Measurements from ENCODE around the gene PCSK4.
"Not testable (repeated sequence)": the region's sequence is repeated elsewhere in the genome, so short reads cannot be mapped to it uniquely, and the experiment has no call there.

Gene PCSK4

DNA sequence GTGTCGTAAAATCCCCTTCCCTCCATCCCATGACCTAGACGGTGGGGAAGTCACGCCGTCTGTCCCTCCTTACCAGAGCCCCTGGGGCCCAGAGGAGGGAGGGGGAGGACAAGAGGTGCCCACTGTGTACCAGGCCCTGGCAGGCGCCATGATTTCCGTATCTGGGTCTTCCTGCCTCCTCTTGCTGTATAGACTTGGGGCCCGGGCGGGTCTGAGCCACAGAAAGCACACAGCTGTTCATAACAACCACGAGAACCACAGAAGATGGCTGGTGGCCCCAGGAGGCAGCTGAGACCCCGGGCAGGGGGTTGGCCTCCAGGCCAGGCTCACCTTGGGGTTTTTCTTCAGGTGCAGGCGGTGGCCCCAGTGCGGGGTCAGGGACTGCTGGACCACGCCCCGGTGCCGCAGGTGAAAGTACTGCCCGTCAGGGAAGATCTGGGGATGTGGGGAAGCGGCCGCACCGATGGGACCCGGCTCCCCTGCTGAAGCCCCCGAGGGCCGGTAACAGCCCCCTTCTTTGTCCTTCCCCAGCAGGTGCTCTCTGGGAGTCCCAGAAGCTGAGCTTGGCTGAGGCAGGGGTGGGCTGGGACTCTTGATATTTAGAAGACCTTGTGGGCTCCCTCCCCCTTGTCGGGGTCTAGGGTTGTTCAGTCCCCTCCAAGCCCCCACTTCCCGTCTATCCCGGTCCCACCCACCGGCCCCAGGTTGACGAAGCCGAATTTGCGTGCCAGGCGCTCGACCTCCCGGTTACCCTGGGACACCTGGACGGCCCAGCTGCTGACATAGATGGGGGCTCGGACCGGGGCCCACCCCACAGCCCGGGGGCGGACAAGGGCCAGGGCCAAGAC lies 463 bp downstream of the PCSK4 start:
- FAIRE-seq (no peak), DNase-seq (ENCODE audit: extremely low spot score, insufficient read length, low read depth) (no peak)

DNA sequence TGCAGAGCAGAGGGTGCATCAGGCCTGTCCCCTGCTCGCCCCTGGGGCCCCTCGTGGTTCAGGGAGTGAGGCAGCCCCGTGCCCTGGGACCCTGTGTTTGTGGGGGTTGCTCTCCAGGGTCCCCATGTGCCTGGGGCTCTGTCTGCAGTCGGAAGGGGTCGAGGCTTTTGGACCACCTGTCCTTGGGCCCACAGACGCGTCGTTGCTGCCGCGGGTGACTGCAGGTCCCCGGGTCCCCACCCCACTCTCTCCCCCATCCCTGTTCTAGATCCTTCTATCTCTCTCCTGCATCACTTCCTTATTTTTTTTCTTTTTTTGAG lies 1.9 kb downstream of the PCSK4 start:
- DNase-seq (ENCODE audit: extremely low spot score, insufficient read length, low read depth) (no peak), FAIRE-seq (no peak)

DNA sequence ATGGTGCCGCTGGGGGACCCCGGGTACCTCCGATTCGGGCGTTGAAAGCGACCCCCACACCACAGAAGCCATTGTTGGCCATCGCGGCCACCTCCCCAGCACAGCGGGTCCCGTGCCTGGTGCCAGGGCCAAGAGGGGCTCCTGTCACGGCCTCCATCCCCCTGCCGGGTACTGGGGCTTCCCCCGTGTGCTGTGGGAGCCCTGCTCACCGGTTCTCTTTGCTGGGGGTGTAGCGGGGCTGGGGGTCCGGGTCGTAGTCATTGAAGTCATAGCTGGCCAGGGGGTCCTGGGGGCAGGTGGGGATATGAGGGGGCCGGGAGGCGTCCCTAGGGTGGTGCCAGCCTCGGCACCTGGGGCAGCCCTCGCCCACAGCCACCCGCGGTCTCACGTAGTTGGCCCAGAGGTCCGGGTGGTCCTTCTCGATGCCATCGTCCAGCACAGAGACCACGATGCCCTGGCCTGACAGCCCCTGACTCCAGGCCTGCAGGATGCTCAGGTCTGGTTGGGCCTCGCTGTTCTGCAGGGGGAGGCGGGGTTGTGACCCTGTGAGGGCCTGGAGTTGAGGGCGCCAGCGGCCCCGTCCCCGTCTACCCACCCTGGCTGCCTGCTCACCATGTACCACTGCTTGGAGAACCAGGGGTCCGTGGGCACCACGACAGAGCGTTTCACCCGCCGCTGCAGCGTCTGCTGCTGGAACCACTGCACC lies 2.4 kb downstream of the PCSK4 start:
- no peak for DNase-seq (ENCODE audit: extremely low spot score, insufficient read length, low read depth)
- FAIRE-seq = no peak

DNA sequence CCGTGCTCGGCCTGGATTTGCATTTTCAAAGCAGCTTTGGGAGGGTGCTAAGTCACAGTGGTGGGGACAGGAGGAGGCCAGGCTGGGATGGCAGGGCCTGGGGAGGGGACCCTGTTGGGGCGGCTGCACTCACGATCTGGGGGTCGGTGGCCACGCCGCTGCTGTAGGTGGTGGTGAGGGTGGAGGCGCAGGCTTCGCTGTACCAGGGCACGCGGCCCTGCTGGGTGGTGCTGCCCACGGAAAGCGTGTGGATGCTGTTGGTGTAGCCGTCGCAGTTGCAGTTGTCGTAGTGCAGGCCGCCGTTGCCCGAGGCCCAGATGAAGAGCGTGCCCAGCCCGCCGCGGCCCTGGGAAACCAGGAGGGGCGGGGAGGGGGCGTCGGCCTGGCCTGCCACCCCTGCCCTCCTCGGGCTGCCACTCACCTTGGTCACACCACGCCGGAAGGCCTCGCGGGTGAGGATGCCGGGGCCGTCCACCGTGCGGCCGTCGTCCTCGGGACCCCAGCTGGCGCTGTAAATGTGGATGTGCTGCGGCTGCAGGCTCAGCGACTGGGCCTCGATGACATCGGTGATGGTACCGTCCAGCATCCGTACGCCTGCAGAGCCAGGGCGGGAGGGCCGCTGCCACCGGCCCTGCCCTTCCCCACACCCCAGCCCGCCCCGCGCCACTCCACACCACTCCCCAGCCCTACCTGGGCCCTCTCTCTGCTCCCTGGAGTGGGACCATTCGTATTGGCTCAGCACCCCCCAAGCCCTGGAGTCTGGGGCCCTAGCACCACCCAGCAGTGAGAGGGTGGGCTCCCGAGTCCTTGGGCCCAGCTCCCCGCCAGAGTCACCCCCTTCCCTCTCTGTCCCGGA lies 3.2 kb downstream of the PCSK4 start:
- FAIRE-seq = no peak
- no peak for DNase-seq (ENCODE audit: extremely low spot score, insufficient read length, low read depth)

DNA sequence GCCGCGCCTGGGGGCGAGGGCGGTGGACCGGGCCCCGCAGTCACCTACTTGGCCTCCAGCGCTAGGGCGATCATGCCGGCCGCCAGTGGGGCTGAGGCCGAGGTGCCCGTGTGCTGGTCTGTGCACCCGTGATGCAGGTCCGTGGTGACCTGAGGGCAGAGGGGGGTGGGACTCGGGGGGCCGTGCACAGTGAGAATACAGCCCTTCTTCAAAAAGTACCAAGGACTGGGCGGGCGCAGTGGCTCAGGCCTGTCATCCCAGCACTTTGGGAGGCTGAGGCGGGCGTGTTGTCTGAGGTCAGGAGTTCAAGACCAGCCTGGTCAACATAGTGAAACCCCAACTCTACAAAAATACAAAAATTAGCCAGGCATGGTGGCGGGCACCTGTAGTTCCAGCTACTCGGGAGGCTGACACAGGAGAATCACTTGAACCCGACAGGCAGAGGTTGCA lies 6.1 kb downstream of the PCSK4 start:
- DNase-seq (ENCODE audit: extremely low spot score, insufficient read length, low read depth) = no peak
- FAIRE-seq = no peak

DNA sequence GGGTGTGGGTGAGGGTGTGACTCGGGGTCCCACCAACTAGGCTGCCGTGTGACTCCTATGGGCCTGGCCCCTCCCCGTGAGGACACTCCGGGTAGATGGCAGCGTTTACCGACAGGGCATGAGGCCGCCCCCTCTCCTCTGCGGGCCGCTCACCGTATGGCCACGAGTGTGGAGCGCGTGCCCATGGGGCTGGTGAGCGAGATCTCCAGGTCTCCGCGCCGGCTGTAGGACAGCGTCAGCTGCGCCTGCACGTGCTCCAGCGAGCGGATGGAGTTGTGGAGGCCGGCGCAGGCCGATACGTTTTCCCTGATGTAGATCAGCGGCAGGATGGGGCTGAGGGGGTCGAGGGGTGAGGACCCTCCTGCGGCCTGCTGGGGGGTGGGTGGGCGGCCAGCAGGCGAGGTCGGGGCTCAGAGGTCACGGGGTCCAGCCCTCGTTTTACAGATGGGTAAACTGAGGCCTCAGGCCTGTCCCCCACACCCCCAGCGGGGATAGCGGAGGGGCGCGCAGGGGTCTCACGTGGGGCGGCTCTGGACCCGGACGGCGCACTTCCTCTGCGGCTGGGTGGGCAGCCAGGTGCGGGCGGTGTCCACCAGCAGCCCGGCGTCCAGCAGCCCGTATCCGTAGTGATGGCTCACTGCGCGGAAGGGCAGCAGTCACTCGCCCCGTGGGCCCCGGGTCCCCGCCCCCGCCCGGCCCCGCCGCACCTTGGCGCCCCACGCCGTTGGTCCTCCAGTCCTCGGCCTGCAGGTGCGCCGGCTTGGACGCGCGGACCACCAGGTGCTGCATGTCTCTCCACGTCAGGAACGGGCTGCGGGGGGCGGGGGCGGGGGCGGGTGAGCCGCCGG lies 6.8 kb downstream of the PCSK4 start:
- FAIRE-seq (no peak), DNase-seq (ENCODE audit: extremely low spot score, insufficient read length, low read depth) (no peak)

DNA sequence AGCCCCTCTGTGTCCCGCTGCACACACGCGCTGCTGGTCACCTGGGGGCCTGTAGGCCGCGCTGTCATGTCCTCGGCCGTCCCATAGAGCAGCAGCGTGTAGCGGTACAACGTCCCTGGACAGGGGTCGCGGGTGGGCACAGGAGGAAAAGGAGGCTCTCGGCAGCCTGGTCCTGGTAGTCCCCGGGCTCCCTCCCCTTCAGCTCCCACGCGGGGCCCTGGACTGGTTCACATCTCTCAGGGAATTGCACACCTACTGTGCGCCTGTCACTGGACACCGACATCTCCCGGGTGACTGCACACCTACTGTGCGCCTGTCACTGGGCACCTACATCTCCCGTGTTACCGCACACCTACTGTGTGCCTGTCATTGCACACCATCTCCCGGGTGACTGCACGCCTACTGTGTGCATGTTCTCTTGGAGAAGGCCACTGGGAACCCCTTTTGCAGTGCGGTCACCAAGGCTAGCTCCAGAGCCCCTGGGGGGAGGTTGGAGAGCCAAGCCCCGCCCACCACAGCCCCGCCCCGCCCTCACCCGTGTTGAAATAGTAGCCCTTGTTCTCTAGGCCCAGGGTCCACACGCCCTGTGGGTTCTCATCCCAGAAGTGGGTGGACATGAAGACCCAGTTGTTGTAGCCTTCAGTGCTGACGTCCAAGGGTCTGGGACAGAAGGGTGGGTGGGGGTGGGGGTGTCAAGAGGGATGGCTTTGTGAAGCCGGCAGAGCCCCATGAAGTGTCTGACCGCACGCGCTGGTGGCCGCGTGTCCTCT lies 7.6 kb downstream of the PCSK4 start:
- no peak for FAIRE-seq

DNA sequence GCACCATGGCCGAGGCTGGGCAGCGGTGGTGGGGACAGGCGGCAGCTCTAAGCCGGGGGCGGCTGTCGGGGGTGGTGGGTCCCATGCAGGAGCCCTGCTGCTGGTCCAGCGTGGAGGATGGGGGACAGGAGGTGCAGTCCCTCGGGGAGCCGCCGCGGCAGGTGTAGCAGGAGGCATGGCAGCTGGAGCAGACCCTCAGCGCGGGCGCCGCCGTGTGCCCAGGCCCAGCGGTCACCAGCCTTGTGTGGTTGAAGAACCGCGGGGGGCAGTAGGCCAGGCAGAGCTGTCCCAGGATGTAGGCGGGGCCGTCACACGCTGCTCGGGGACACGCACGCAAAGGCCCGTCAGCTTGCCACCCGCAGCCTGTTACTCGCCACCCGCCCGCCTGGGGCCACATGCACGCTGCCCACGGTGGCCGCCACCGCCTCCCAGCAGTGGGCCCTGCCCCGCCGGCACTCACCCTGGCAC lies 8.2 kb downstream of the PCSK4 start:
- DNase-seq (ENCODE audit: extremely low spot score, insufficient read length, low read depth) = no peak
- FAIRE-seq = no peak

More for the DNA sequence above, 7.6 kb downstream of the PCSK4 start:
- DNase-seq (ENCODE audit: extremely low spot score, insufficient read length, low read depth) = no peak

DNA sequence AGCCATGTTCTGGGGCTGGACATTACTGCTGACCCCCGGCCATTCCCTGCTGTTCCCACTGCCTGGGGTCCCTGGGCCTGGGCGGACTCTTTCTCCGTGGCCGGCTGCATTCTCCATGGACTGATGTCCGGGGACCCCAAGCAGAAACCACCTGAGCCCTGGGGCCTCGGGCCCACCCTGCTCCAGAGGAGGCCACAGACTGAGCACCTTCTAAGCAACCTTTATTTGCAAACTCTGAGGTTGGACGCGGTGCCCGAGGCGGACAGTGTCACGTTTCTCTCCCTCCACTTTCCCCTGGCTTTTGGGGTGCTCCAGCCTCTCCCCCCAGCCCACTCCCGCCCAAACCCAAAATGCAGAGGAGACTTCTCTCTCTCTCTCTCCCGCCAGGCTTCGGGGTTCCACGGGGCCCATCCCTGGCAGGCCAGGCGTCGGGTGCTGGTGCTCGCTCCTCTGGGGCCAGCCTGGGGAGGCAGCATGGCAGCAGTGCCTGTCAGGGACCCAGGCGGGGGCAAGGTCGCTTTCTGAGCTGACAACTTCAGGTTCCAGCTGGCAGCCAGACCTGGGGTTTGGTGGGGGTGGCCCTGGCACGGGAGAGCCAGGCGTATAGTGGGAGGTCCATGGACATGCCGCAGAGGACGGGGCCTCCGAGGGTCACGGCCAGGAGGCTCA lies 8.8 kb downstream of the PCSK4 start:
- FAIRE-seq = no peak
- no peak for DNase-seq (ENCODE audit: extremely low spot score, insufficient read length, low read depth)

DNA sequence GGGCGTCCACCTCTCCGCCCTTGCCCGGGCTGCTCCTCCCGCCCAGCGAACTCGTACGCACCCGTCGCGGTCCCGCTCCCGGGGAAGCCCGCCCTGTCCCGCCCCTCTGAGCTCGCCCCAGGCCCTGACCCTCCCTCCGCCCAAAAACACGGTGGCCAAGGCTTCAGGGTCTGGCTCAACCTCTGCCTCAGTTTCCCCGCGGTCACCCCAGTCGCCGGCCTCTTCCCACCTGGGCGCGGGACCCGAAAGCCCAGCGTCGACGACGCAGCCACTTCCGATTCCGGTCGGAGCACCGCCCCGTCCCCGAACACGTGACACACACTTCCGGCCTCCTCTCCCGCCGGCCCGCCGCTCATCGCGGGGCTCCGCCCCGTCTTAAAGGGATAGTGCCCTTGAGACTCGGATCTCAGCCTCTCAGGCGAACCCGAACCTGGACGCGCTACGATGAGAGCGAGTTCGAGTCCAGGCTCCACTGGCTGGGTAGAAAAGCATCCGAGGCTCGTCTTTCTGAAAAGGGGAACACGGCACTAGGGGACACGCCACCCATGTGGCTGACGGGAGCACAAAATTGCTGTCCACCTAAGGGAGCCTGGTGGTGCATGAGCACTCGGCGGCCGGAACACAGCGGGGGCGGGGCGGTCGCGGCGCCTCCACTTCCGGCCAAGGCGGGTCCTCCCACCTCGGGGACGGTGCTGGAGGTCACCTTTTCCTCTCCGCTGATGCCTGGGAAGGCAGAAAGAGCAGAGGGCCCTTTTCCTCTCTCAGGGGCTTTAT lies 11.0 kb downstream of the PCSK4 start, which contains the start of gene C19orf25:
C19orf25 (minus strand) TSS at position 282 of the 774 bp plus-strand sequence. CDS start 312 bp downstream, outside the sequence.
- FAIRE-seq (peak; percentile 99), DNase-seq (ENCODE audit: extremely low spot score, insufficient read length, low read depth) (peak; percentile 95)

DNA sequence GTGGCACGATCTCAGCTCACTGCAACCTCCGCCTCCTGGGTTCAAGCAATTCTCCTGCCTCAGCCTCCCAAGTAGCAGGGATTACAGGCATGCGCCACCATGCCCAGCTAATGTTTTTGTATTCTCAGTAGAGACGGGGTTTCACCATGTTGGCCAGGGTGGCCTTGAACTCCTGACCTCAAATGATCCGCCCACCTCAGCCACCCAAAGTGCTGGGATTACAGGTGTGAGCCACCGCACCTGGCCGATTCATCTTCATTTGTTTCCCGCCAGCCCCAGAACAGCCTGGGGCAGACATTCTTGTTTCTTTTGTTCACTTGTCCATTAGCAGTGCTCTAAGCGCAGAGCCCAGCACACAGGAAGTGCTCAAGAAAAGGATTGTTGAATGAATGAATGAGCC lies 13.1 kb downstream of the PCSK4 start:
- FAIRE-seq; DNase-seq (ENCODE audit: extremely low spot score, insufficient read length, low read depth): not testable (repeated sequence)

DNA sequence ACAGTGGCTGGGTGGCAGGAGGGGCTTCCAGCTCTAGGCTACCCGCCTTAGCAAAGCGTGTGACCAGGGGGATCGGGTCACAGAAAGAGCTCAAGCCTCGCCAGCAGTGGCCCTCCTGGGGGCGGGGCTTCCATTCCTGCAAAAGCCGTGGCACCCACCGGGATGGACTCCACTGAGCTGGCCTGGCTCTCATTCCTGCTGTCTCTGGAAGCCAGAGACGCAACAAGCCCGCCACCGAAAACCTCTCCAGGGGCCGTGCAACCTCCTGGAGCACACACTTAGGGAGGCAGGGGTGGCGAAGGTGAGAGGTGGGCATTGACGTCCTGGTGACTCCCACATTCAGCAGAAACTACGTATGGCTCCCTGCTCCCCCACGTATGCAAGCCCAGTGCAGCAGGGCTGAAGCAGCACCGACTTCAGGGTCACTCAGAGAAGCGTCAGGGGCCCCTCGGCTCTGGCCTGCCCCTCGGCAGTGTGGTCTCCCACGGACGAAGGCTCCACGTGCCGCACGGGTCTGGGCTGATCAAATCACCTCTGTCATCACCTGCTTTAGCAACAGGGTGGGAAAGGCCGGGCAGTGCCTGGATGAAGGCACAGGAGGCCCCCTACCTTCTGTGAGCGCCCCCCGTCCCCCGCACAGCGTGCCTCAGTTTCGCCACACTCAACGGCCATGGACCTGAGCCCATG lies 14.3 kb downstream of the PCSK4 start:
- no peak for DNase-seq (ENCODE audit: extremely low spot score, insufficient read length, low read depth)
- FAIRE-seq = no peak

DNA sequence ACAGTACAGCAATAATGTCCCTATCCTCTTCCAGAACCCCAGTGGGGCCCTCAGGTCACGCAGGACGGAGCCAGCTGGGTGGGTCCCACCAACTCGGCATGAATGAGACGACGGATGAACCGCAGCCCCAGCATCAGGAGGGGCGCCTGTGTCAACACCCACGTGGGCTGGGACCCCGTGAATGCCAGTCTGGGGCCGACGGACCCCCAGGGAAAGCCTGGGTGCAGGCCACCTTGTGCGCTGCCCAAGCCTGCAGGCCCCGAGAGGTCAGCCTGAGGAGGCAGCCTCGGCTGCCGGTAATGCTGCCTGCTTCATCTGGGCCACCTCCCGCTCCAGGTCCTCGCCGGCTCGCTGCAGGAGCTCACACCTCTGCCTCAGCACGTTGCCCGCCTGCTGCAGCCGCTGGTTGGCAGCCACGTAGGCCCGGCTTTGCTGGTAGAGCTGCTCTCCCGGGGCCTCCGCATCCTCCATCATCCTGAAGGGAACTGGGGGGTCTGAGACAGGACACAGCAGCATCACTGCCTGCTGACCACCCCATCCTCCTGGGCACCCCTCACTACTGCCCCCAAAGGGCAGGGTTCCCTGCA lies 15.3 kb downstream of the PCSK4 start:
- FAIRE-seq (no peak), DNase-seq (ENCODE audit: extremely low spot score, insufficient read length, low read depth) (no peak)

DNA sequence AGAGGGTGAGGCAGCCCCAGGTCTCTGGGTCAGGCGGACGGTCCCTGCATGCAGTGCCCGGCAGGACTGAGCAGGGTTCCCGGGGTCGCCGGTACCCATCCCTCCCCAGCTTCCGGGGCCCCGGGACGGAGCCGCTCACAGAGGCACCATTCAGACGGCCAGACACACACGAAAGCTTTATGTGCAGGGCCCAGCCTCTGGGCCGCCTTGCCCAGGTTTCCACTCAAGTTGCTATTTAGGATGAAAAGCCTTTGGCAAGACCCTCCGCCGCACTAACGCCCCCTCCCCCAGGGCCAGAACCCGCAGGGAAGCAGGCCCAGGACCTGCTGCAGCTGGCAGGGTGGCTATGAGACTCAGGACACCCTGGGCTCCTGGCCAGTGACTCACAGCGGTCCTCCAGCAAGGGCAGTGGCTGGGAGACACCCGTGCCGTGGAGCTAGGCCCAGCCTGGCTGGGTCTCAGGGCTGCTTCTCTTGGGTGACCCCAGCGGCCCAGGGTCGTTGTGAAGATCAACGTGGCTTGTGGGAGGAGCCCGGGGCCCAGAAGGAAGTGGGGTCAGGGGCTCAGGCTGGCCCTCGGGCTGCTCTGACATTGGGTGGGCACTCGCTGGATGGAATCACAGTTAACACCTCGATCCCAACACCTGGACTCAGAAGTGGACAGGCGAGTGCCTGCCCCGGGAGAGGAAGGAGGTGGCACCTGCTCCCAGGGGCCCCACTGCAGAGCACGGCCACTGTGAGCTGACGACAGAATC lies 16.0 kb downstream of the PCSK4 start:
- FAIRE-seq (no peak), DNase-seq (ENCODE audit: extremely low spot score, insufficient read length, low read depth) (no peak)

DNA sequence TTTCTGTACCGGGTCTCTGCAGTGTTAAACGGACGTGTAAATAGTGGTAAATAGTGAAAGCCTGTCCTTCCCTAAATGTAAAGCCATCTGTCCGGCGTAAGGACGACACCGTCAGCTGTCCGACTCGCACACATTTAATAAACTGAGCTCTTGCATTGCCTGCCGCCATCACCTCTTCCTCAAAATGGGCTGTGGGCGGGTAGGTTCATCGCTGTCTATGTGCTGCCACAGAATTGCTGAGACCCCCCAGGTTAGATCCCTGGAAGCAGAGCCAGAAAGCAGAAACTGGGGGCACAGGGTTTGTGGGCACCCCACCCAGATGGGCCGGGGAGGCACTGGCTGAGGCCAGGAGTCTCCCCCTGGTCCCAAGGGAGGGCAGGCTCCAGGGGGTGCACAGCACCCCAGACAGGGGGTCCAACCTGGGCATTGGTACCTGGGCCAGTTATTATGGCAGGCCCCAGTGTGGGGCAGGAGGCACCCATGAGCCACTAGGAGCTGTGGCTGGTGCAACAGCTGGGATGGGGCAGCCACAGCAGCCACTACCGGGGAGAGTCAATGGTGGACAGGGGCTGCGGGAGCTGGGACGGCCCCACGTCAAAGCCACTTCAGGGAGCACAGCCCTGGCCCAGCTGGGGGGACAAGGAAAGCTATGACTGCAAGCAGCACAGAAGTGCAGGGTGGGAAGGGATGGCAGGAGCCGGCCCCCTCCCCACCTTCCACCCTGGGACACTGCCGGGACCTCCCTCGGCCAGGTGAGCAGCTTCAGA lies 16.9 kb downstream of the PCSK4 start:
- DNase-seq (ENCODE audit: extremely low spot score, insufficient read length, low read depth) (no peak), FAIRE-seq (no peak)

Data from GM18507 (cell line).